Measurements from ENCODE around the gene ASIC3.
"Not testable (repeated sequence)": the region's sequence is repeated elsewhere in the genome, so short reads cannot be mapped to it uniquely, and the experiment has no call there.

ASIC3 gene

GRCh38 chr7:151013733-151014497, 34.4 kb upstream of the ASIC3 start:
- DNase-seq: peak; percentile 61

DNA sequence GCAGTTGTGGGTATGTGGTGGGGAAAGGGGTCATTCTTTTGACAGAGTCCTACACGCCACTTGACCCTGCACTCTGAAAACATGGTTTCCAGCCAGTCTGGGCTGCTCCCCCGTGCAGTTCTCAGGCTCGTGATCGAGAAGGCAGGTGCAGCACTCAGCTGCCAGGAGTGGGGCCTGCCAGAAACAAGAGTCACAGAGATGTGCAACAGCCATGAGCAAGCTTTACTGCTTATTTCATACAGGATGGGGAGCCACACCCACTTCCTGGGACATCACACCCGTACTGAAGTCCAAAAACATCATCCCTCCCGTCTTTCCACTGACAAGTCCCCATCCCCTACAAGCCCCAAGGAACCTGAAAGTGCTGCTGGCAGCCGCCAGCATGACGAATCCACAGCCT, 33.4 kb upstream of the ASIC3 start:
- no peak for DNase-seq

- DNase-seq: no peak
These were observed 32.4 kb upstream of the ASIC3 start for GRCh38 chr7:151015967-151016366.

DNA sequence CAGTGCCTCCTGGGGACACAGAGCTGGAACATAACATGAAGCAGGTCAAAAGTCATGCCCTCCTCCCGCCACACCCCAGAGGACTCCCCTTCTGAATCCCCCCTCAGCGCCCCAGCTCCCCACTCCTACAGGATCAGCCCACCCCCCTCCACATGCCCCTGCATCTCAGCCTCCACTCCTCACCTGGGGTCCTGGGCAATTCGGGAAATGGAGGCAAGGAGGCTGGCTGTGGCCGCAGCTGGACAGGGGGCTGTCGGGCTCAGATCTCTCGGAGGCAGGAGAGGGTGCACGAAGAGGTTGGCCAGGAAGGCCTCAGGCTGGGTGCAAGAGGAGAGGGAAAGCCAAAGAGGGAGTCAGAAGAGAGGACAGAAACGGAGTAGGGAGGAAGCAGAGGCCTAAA, 31.8 kb upstream of the ASIC3 start:
- DNase-seq: no peak

DNA sequence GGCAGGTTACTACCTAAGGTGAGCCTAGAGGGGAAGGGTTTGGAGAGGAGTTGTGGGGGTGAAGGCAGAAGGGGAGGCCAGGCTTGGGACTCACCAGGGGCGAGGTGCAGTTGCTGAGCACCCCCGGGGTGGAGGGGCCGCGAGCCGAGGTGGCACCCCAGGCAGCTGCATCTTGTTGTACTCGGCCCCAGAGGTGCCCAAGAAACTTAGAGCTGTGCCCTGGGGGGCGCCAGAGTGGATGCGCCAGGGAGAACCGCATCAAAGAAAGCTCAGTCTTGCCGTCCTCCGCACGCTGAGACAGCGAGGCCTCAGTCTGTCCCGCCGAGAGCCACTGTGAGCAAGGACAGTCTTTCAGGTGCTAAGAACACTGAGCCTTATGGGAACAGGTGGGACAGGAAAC, 31.4 kb upstream of the ASIC3 start:
- DNase-seq: no peak

GRCh38 chr7:151017370-151017952, 30.9 kb upstream of the ASIC3 start:
- no peak for DNase-seq

- DNase-seq: no peak
These were observed 30.3 kb upstream of the ASIC3 start for GRCh38 chr7:151017953-151018420.

DNA sequence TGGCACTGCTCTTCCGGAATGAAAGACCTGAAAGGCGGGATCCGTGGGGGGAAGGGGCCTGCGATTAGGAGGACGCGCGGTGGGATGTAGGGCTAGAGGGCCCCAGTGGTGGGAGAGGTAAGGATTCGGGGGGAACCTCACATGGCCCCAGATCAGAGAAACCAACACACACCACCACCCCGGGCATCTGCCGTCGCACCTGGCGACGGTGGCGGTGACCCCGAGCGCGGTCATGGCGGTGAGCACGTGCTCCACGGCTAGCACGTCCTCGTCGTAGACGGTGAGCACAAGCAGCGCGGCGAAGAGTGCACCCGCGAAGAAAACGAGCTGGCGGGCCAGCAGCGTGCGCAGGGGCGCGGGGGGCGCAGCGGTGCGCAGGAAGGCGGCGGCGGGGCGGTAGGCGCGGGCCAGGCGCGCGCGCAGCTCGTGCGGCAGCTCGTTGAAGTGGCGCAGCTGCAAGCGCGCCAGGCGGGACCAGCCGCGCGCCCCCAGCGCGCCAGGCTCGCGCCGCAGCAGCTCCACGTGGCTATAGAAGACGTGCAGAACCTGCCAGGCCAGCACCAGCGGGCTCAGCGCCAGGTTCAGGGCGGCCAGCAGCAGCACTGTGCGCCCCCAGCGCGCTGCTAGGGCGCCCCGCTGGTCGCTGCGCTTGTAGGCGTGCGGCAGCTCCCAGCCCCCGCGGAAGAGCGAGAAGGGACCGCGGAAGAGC, 29.8 kb upstream of the ASIC3 start:
- peak; percentile 82 for DNase-seq

DNA sequence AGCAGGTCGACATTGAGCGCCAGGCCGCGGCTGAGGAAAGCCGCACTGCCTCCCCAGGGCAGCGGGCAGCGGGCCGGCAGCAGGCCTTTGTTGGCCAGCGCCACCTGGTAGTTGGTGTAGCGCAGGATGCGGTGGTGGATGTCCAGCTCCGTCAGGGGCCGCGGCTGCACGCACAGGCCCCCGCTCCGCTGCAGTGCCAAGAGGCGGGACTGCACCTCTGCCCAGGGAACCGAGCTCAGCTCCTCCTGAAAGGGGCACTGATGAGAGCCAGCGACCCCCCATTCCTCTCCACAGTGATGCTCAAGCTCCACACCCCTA, 29.2 kb upstream of the ASIC3 start:
- DNase-seq: peak; percentile 72

DNA sequence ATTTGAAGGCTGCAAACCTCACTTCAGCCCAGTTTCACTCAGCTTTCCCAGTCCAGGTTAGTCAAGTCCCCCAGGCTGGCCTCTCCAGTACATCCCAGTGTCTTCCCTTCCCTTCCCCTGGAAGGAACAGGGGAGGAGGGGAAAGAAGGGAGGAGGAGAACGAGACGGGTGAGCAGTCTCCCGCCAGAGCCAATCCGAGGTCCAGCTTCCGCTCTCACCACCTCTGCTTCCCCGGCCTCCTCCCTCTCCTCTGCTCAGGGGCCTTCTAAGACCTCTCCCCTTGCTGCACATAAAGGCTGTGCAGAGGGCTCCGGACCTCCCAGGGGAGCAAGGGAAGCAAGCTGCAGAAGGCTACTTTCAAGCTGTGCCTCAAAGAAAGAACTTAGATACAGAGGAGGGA, 28.1 kb upstream of the ASIC3 start:
- no peak for DNase-seq

GRCh38 chr7:151023232-151023631, 25.1 kb upstream of the ASIC3 start:
- no peak for DNase-seq

DNA sequence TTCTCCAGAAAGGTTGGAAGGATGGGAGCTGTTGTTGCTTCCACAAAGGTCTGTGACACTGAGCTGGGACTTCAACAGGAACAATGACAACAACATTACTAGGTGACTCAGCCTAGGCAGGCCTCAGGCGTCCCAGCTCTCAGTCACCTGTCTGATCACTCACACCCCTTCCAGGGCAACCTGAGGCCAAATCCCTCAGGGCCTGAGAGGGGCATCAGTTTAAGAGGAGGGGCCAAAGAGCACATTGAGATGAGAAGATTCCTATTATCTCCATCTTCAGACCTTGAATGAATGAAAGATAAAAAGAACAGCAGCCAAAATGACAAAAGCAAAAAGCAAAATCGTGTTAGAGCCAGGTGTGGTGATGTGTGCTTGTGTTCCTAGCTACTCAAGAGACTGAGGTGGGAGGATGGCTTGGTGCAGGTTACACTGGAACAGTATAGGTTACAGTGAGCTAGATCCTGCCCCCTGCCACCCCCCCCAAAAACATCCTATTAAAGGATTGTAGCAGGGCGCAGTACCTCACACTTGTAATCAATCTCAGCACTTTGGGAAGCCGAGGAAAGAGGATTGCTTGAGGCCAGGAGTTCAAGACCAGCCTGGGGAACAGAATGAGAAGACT, 23.8 kb upstream of the ASIC3 start, which contains the start of gene ATG9B:
Gene ATG9B (minus strand): TSS at position 60 of the 622 bp plus-strand sequence. CDS start 71 bp downstream, outside the sequence.
- DNase-seq: no peak

DNA sequence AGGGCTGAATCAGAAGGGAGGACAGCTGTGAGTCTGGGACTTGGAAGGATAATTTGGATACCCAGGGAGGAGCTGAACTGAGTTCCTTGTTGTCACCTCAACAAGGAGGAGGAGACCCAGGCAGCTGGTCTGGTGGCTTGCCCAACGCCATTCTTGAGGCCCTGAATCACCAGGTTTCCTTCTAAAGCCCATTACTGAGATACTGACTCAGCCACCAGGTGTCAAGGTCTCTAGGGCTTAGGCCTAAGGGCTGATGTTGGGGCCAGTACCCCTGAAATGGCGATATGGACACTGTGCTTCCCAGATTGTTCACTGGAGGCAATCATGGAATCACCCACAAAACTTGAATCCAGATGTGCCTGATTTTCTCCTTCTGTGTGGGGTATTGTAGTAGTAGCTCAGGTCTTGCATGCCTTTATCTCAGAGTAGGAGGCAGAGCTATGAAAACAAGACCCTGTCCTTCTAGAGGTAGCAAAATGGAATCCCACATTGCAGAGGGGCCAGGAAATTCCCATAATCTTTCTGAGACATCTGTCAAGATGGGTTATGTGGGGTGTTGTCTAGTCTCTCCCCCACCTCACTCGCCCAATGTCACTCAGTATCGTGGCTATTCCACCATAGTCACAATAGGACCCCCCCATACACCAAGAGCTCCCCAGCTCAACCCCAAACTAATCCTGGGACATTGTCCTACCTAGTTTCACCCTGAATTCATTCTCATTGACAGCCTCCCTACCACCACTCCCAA, 22.2 kb upstream of the ASIC3 start:
- no peak for DNase-seq

- not testable (repeated sequence) for DNase-seq
These were observed 21.3 kb upstream of the ASIC3 start for GRCh38 chr7:151026771-151027727.

- DNase-seq: not testable (repeated sequence)
These were observed 20.6 kb upstream of the ASIC3 start for GRCh38 chr7:151027728-151028130.

GRCh38 chr7:151028131-151028947, 20.0 kb upstream of the ASIC3 start, which contains the start of gene ABCB8:
Gene ABCB8 (plus strand): TSS chr7:151028450. CDS start chr7:151028516, 66 bp downstream.
- peak; percentile 100 for DNase-seq

DNA sequence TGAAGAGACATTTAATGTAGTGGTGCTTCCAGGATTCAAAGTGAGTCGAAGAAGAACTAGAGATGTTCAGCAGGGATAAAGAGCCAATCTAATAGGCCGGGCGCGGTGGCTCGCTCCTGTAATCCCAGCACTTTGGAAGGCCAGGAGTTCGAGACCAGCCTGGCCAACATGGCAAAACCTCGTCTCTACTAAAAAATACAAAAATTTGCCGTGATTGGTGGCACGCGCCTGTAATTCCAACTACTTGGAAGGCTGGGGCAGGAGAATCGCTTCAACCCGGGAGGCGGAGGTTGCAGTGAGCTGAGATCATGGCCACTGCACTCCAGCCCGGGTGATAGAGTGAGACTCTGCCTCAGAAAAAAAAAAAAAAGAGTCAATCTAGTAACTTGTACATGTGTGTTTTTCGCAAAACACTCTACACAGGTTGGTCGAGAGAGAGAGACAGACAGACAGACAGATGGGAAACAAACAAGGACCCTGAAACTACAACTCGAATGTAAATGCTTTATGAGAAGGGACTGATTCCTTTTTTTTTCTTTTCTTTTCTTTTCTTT, 19.3 kb upstream of the ASIC3 start:
- no peak for DNase-seq

- no peak for DNase-seq
These were observed 17.3 kb upstream of the ASIC3 start for GRCh38 chr7:151031011-151031410.
